HG03196 (cell line): ENCODE measurements around the gene DPYD.
A peak's percentile ranks its signal among the peaks of the same experiment; 100 is the strongest.

Source experiments
- ATAC-seq: cut with Tn5 transposase; IDR thresholded peaks from one replicate; pipeline ENCODE4 v1.9.1; 2021; ENCODE audit not compliant: unreplicated experiment

DPYD gene

GRCh38 chr1:97907886-97908285 lies 12.9 kb downstream of the DPYD start:
- ATAC-seq: no peak

DNA sequence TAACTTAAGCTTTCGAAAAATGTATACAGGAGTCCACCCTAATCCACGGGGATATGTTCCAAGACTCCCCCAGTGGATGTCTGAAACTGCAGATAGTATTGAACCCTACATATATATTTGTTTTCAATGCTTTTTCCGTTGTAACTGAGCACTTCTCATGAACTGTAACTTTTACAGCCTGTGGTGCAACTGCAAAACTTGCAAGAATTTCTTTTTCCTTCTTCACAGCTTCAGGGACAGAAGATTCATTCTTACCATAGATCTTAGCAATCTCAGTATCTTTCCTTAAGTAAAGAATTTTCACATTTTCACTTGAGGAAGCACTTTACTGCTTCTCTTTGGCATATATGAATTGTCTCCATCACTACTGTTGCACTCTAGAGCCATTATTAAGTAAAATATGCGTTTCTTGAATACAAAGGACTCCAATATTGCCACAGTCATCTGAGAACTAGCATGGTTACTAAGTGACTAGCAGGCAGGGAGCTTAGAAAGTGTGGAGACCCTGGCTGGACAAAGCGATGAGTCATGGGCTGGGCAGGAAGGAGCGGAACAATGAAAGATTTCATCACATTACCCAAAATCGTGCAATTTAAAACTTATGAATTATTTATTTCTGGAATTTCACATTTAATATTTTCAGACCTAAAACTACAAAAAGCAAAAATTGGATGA lies 14.1 kb downstream of the DPYD start:
- ATAC-seq: no peak

DNA sequence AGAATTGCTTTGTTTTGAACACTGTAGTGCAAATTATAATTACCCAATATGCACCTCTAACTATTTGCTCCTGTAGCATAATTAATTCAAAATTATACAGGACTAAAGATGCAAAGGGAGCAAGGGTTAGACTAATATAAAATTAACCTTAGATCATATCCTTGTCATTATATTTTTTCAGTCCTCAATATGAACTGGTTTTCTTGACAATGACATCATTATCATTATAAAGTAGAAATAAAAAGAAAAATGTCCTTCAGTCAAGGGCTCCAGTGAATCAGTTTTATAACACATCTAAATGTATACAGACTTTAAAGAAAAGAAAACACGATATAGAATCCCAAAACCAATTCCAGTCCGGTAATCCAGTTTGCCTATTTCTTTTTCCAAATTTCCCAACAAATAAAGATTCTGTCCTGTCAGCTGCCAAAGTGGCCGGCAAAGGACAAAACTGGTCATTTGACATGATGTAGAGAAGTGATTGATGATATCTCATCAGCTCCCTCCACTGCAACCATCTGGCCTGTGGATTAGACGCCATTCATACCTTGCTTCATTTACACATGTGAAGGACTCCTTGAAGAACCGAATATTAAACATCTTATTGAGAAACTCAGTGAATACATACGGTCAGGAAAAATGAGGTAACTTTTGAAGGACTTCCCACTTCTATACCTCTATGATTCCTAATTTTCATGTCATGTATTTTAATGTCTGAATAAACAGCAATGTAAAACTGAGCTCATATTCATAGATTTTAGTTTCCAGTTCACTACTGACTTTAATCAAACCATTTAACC lies 15.5 kb downstream of the DPYD start:
- ATAC-seq: no peak

GRCh38 chr1:97904534-97904933 lies 16.3 kb downstream of the DPYD start:
- ATAC-seq: no peak

GRCh38 chr1:97903626-97904025 lies 17.2 kb downstream of the DPYD start:
- no peak for ATAC-seq

DNA sequence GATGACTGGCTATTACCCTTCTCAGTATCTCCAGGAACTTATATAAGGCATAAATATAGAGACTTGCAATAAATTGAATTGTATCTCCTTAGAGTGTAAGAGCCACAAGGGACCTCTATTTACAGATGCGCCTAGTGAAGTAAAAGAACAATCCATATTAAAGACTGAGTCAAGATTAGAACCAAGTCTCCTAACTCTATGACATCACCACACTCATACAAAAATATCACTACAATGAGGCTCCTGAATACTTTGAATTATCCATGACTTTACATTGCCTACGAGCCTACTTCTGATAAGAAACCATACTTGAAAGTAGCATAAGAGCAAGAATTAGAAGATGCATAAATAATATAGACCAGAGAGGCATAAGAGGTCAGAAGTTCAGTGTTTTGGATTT lies 18.8 kb downstream of the DPYD start:
- ATAC-seq: no peak

DNA sequence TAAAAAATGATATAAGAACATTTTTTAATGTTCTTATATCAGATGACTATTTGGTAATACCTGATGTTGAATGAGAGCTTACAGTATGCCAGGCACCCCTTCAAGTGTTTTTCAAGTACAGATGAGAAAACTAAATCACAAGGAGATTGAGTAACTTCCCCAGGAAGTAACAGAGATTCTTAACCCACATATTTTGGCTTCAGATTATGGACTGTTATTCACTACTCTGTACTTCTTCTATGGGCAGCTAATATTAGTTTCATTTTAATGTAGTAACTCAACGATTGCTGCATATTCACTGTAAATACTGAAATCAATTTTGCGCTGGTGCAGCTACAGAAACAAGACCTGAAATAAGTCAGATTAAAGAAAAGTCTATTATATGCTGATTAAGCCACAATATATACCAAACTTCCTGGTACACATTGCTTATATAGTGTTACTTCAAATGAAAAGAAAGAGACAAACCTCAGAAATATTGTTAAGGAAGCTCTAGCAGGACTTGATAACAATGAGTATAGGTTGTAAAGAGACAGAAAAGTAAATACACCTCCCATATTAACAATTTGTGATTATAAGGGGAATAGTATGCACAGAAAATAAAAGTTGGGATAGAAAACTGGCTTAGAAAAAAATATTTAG lies 19.7 kb downstream of the DPYD start:
- no peak for ATAC-seq

DNA sequence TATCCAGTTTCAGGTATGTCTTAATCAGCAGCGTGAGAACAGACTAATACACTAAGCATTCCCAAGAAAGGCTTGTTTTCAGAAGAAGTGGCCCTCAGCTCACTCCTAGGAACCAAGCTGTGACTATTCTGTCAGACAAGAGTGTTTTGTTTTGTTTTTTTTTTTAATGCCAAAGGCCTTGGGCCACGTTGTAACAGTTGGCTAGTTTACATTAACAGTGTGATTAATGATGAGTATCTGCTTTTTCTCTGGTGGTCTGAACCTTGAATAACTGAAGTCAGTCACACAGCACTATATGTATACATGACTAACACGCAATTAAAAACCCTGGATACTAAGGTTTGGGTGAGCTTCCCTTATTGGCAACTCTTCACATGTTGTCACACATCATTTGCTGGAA lies 21.9 kb downstream of the DPYD start:
- no peak for ATAC-seq

- ATAC-seq: no peak
These were observed 25.6 kb downstream of the DPYD start for GRCh38 chr1:97895278-97895677.

- ATAC-seq: no peak
These were observed 27.0 kb downstream of the DPYD start for GRCh38 chr1:97893844-97894243.

- ATAC-seq: no peak
These were observed 34.6 kb downstream of the DPYD start for GRCh38 chr1:97886199-97886598.

DNA sequence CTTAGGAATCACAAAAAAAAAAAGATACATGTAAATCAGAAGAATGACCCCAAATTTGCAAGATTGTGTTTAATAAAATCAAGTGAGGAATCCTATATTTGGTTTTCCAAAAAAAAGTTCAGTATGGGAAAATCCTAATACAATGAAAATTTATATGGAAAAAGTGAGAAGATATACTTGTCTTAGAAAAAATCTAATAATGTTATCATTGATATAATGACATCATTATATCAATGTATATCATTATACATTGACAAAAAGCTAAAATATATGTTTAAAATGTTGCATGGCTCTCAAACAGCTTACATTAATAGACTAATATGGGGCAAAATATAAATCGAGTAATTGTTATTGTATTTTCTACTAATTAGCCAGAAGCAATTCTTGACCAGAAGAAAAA lies 37.0 kb downstream of the DPYD start:
- no peak for ATAC-seq

GRCh38 chr1:97877307-97877706 lies 43.5 kb downstream of the DPYD start:
- no peak for ATAC-seq

GRCh38 chr1:97875996-97876395 lies 44.8 kb downstream of the DPYD start:
- no peak for ATAC-seq

DNA sequence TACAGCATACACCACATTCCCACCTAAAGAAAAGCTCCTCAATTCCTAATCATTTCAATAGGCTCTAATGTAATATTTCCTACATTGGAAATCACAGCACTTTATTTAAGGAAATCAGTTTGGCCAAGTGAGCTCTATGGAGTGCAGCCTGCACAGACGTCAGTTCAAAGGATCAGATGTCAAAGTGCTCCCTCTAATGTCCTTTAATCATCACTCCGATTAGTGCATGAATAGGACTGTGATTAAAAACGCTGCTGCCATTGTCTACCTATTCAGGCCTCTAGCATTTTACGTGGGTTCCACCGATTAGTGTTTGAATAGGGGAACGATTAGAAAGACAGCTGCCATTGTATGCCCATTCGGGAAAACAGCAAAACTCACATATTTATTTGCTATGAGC lies 50.2 kb downstream of the DPYD start:
- ATAC-seq: no peak

GRCh38 chr1:97869441-97869840 lies 51.4 kb downstream of the DPYD start:
- no peak for ATAC-seq

- no peak for ATAC-seq
These were observed 53.7 kb downstream of the DPYD start for GRCh38 chr1:97867127-97867526.

- ATAC-seq: no peak
These were observed 56.2 kb downstream of the DPYD start for GRCh38 chr1:97864615-97865014.

GRCh38 chr1:97853221-97853620 lies 67.6 kb downstream of the DPYD start:
- ATAC-seq: no peak

GRCh38 chr1:97849345-97850340 lies 71.2 kb downstream of the DPYD start:
- ATAC-seq: peak; percentile 39

DNA sequence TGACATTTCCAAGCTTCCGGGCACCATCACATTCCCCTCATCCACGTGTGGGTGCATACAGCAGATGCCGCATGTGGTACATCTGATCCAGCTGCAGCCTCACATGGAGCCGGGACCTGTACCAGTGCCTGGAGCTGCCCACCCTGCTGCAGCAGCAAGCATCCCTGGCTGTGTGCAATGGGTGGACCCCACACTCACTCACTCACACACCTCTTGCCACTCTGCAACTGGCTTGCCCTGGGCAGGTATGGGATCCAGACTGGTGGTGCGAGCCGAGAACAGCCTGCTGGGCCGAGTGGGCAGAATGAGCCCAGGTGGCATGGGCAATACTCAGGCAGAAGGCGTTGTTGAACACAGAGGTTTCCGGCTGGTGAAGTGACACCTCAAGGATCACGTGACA lies 75.0 kb downstream of the DPYD start:
- no peak for ATAC-seq
